Mononuclear cell (primary cell): Measurements from ENCODE around the gene POLD1. TPM values are rescaled to one million over a fixed set of nuclear protein-coding genes. Genes with fewer than 3 reads are reported as not detected.

ENCODE experiments used
- H3K27me3 ChIP-seq: 2 replicates; pipeline ENCODE4 v1.6.0; 2011; ENCODE audit warnings: low read length, control low read depth; ENCODE audit not compliant: insufficient read depth
- H3K4me1 ChIP-seq: 2 replicates; pipeline ENCODE4 v1.5.1; 2011; ENCODE audit warnings: mild to moderate bottlenecking, low read length, control low read depth; ENCODE audit not compliant: insufficient read depth
- H3K4me3 ChIP-seq: 2 replicates; pipeline ENCODE4 v1.5.1; 2011; ENCODE audit warnings: mild to moderate bottlenecking, low read length, moderate library complexity
- H3K9me3 ChIP-seq: 2 replicates; pipeline ENCODE4 v1.5.1; 2011; ENCODE audit warnings: low read depth, mild to moderate bottlenecking, control low read depth, low read length
- total RNA-seq: library from RNA; depleted of rRNA; stranded (reverse); fragments of >200 nt; gene quantifications from one replicate; pipeline ENCODE4 v1.2.3, GENCODE V29; 2012

The POLD1 gene
- total RNA-seq, 1 donor = 7.7 TPM

- Histone ChIP-seq H3K4me1 (no peaks in the 10 kb centered on the region), H3K9me3 (no peaks in the 10 kb centered on the region), H3K27me3 (no peaks in the 10 kb centered on the region), H3K4me3 (no peak overlapping the region)
These were observed 82.5 kb downstream of the POLD1 start for GRCh38 chr19:50466706-50467039.

GRCh38 chr19:50467566-50467965, 83.4 kb downstream of the POLD1 start:
- H3K27me3 ChIP-seq = no peaks in the 10 kb centered on the region
- H3K9me3 ChIP-seq = no peaks in the 10 kb centered on the region
- H3K4me1 ChIP-seq = no peaks in the 10 kb centered on the region
- no peak overlapping the region for H3K4me3 ChIP-seq

Other genes starting within 250 kb of the POLD1 start
- gene IZUMO2, start 221.1 kb upstream of the POLD1 start, total RNA-seq = not detected
- gene MYH14, start 180.7 kb upstream of the POLD1 start, total RNA-seq = not detected
- 2.1 TPM for gene KCNC3, start 55.0 kb upstream of the POLD1 start, total RNA-seq
- not detected for gene NAPSA, start 18.7 kb upstream of the POLD1 start, total RNA-seq
- 125 TPM for gene NR1H2, start 7.9 kb upstream of the POLD1 start, total RNA-seq
- gene SPIB, start 34.6 kb downstream of the POLD1 start, total RNA-seq = 5.6 TPM
- 0.10 TPM for gene MYBPC2, start 48.5 kb downstream of the POLD1 start, total RNA-seq
- 58.9 TPM for gene EMC10, start 92.2 kb downstream of the POLD1 start, total RNA-seq
- 0.21 TPM for gene GARIN5A, start 92.5 kb downstream of the POLD1 start, total RNA-seq
- 8.4 TPM for gene JOSD2, start 126.8 kb downstream of the POLD1 start, total RNA-seq
- gene ASPDH, start 129.6 kb downstream of the POLD1 start, total RNA-seq = not detected
- gene LRRC4B, start 184.1 kb downstream of the POLD1 start, total RNA-seq = not detected